Measurements from ENCODE around the gene KCNIP4. TPM values are rescaled to one million over a fixed set of nuclear protein-coding genes. Genes with fewer than 3 reads are reported as not detected.

Gene KCNIP4
- total RNA-seq, 1 donor from 2014 or later: not detected

DNA sequence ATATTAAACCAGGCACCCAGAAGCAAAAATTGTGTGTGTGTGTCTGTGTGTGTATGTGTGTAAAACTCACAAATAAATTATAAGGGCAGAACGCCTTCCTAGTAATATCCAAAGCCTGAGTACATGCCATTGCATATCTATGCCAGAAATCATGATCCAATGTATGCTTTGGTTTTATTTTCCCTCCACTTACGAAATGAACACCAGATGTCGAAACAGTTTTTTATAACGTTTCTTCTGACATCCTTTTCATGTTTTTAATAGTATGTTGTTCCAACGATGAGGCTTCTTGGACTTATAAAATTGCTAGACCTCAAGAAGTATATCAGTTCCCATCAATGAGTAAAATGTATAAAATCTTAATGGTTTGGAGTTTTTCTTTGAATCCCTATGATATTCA, 55.4 kb downstream of the KCNIP4 start:
- Histone ChIP-seq H3K4me1 (no peaks in the 10 kb centered on the region), H3K27ac (no peak overlapping the region), H3K27me3 (ENCODE audit: low read depth) (no peaks in the 10 kb centered on the region), H3K9me3 (peaks cover under 1% of the 10 kb centered on the region), H3K36me3 (no peaks in the 10 kb centered on the region), H3K4me3 (no peak overlapping the region)
- no peak for ATAC-seq
- TF ChIP-seq CTCF (IDR thresholded peaks at IDR 0.05): no peak
- no peak for DNase-seq
- intact Hi-C loops (cut with DNase I): no loop called here

DNA sequence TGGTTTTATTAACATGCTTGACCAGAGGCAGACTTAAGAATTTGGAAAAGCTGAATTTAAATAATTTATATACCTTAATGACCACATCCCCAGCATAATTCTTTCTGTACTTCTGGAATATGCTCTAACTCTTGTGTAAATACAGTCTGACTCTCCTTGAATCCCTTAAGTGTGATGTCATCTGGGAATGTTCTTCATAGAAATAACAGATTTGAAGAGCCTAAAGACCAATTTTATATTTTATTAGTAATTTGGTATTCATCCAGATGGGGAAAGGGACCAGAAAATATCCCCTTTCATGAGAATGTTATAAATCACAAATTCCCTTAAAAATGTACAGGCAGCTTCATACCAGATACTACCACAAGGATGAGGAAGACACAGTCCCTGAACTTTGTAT, 58.3 kb downstream of the KCNIP4 start:
- DNase-seq: no peak
- no peak for ATAC-seq
- no peaks in the 10 kb centered on the region for H3K9me3 ChIP-seq
- TF ChIP-seq CTCF (IDR thresholded peaks at IDR 0.05): no peak
- no peak overlapping the region for H3K27ac ChIP-seq
- no peak overlapping the region for H3K4me3 ChIP-seq
- intact Hi-C loops (cut with DNase I): no loop called here
- H3K4me1 ChIP-seq: no peaks in the 10 kb centered on the region
- H3K36me3 ChIP-seq: no peaks in the 10 kb centered on the region
- H3K27me3 ChIP-seq (ENCODE audit: low read depth): no peaks in the 10 kb centered on the region

DNA sequence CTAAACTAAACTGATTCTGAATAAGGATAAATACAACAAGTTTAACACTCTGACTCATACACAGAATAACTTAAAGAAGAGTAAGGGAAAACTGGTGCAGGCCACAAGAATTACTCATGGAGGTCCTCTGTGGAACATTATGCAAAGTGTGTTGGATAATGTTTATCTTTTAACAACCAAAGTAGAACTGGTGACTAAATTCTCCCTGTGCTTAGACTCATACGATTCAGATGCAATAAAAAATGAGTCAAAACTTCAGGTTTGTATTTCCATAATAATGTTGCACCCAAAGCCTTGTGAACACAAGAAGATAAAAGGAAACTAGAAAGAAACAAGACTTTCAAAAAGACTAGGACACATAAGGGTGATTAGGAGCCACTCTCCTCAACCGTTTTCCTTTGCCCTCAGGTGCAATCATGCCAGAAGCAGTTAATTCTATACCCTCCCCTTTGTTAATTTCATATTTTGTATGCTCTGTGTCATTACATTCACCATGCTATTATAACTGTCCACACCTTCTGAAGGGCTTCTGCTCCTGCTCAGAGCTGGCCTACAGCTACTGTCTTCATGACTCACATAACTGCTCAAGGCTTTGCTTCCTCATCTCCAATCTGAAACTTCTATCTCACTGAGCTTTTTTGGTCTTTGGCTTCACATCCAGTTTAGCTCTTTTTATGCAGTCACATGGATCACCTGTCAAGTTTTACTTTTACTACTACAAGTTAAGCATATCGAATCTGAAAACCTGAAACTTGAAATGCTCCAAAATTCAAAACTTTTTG, 60.2 kb downstream of the KCNIP4 start:
- Histone ChIP-seq H3K36me3 (no peaks in the 10 kb centered on the region), H3K27ac (no peak overlapping the region), H3K27me3 (ENCODE audit: low read depth) (no peaks in the 10 kb centered on the region), H3K9me3 (no peaks in the 10 kb centered on the region), H3K4me3 (no peak overlapping the region), H3K4me1 (no peaks in the 10 kb centered on the region)
- ATAC-seq: no peak
- no peak for TF ChIP-seq CTCF (IDR thresholded peaks at IDR 0.05)
- intact Hi-C loops (cut with DNase I): no loop called here
- DNase-seq: no peak

DNA sequence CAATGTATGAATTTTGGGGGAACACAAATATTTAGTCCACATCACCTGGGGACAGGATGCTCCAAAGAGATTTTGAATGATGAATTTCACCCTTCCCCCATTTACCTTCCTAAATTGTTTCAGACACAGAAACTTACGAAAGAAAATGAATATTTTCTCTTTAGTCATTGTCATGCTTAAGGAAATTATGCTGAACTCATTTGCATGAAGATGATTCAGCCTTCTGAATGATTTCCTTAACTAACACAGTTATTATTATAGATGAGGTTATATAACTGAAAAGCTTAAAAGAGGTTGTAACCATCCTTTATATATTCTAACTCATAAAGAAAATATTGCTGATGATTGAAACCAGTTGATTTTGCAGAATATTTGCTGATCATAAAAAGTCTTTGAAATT, 61.1 kb downstream of the KCNIP4 start:
- Histone ChIP-seq H3K9me3 (no peaks in the 10 kb centered on the region), H3K27me3 (ENCODE audit: low read depth) (no peaks in the 10 kb centered on the region), H3K4me1 (no peaks in the 10 kb centered on the region), H3K27ac (no peak overlapping the region), H3K4me3 (no peak overlapping the region), H3K36me3 (no peaks in the 10 kb centered on the region)
- intact Hi-C loops (cut with DNase I): no loop called here
- DNase-seq (no peak), ATAC-seq (no peak)
- no peak for TF ChIP-seq CTCF (IDR thresholded peaks at IDR 0.05)

DNA sequence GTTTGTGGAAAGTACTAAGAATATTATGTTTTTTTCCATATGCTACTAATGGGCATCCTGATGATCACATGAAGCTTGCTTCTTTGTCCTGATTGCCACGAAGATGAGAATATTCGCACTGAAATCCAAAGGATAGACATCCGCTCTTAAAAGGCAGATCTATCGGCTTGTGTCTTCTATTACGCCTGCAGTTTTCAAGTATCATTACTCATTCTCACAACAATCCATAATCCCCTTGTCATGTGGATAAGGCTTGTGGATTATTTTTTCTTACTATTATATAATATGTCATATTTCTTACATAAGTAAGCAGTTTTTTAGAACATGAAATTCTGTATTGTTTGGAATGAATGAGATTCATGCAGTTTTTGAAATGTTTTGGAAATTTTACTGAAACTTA, 62.8 kb downstream of the KCNIP4 start:
- DNase-seq: no peak
- H3K4me1 ChIP-seq: no peaks in the 10 kb centered on the region
- intact Hi-C loops (cut with DNase I): no loop called here
- TF ChIP-seq CTCF (IDR thresholded peaks at IDR 0.05): no peak
- no peak overlapping the region for H3K27ac ChIP-seq
- H3K27me3 ChIP-seq (ENCODE audit: low read depth): no peaks in the 10 kb centered on the region
- H3K9me3 ChIP-seq: no peaks in the 10 kb centered on the region
- no peak overlapping the region for H3K4me3 ChIP-seq
- no peak for ATAC-seq
- no peaks in the 10 kb centered on the region for H3K36me3 ChIP-seq

Measured in lower lobe of right lung (tissue), 2 donors.